ENCODE data around the gene CAST.

The CAST gene

DNA sequence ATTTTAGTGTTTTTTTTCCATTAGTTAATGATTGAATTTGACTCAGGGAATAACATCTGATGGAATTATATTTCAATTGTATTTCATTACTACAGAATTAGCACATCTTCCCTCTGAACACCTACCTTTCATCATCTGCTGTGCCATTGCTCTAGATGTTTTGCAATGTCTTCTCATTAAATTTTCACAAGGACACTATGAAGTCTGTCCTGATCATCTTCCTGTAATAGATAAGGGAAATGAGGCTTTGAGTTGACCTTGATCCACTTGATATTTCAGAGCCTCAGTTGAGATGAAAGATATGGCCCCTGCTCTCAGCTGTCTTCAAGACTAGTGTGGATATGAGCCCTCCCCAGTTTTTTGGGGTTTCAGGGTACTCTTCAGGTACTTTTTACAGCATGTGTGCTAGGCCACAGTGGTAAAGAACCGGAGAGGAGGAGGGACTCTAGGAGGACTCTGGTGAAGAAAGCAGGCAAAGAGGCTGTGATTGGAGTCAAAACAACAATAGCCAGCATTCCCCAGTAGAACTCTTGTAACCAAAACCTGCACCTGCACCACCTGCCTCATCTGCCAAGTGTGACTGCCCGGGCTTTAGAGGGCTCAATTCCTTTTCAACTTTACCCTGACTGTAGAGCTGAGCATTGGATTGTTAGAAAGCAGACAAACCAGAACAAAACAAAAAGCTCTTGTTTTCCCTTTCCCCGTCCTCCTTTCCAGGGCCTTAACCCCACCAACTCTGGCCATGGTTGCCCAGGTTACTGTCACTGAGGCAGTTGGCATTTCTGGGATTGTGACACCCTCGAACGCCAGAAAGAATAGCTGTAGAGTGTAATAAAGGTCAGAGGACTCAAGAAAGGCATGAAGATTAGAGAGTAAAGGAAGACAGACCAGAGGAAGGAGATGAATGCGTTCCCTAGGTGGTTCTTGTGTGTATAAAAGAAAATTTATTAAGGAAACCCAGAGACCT lies 89.3 kb downstream of the CAST start:
- no peak for DNase-seq

DNA sequence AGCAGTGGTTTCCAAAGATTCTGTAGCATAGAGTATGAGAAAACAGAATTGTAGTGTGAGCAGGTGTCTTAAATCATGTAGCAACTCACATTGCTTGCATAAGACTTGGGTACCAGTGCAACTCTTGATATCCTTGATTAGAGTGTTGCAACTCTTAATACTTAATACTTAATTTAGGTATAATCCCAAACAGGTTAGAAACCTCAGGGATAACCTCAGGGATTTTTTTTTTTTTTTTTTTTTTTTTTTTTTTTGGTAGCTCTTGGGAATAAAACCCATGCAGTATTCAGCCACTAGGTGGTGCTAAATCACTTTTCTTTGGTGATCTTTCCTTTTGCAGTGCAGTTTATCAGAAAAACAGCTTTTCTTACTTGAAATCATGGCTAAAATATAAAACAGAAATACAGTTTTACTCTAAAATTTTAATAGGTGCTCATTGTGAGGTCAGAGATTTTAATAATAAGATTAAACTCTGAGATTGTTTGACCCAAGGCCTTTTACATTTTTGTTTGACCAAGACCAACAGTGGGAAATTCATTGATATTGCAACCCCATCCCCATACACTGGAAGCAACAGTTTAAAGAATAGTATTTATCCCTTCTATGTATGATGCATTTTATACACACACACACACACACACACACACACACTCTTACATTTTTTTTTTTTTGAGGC lies 90.3 kb downstream of the CAST start:
- DNase-seq: peak; percentile 1

DNA sequence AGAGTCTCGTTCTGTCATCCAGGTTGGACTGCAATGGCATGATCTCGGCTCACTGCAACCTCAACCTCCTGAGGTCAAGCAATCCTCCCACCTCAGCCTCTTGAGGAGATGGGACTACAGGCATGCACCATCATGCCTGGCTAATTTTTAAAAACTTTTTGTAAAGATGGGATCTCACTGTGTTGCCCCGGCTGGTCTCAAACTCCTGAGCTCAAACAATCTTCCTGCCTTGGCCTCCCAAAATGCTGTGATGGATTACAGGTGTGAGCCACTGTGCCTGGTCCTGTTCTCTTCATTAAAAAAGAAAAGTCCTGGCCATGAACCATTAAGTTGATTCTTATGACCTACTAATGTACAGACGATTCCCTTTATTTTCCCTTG lies 90.8 kb downstream of the CAST start:
- no peak for DNase-seq

DNA sequence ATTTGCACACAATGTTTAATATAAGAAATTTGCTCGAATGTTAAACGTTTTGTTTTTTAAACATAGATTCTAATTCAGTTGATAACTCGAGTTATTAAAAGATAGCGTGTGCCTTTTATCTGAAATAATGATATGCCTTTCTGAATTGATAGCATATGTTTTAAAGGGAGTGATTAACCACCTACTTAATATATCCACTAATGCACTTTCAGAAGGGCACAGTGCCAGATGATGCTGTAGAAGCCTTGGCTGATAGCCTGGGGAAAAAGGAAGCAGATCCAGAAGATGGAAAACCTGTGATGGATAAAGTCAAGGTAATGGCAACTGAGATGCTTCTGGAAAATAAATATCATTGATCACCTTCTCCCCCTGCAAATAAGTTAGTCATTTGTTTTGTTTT lies 91.7 kb downstream of the CAST start:
- no peak for DNase-seq

DNA sequence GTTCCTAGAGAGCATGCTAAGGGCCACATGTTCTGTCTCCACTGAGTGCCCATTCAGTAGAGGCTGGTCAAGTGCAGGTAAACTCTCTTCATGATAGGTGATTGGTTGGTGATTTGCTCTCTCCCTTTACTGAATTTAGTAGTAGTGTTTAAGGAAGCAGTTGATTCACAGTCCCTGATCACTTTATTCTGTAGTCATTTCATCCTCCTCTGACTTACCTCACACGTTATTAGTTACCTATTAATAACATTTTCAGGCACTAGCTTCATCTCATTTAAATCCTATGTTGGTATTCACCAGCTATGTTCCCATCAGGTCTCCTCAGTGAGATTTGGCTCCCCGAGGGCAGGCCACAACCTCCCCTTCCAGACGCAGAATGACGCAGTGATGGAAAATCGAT lies 93.7 kb downstream of the CAST start:
- no peak for DNase-seq

DNA sequence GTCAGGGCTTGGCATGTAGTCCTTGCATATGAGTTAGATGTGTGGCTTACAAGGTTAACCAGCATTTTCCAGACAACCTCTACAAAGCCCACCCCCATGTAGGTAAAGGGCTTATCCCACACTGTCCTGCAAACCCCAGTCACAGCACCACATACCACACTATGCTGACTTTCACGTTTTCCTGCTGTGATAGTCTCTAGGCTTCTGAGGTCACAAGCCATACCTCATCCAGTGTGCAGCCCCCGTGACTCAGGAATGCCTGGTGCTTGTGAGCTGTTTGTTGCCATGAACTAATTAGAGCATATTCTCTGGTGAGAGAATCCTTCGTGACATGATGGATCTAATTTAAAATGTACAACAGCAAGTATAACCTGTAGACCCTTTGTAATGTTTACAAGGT lies 94.8 kb downstream of the CAST start:
- DNase-seq: no peak

DNA sequence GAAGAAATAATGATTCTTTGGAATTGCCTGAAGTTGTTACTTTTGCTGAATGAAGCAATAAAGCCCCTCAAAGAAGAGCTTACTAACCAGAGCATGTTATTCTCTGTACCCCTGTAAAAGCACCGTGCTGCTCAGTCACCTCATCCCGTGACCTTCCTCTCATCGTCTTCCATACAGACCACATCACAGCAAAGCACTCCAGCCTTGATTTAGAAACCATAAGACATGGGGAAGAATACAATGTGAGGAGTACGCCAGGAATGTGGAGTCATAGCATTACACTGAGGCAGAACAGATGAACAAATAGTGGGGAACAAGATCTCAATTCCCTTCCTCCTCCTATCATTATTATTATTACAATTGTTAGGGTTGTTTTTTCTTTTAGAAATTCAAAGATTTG lies 96.4 kb downstream of the CAST start:
- no peak for DNase-seq

DNA sequence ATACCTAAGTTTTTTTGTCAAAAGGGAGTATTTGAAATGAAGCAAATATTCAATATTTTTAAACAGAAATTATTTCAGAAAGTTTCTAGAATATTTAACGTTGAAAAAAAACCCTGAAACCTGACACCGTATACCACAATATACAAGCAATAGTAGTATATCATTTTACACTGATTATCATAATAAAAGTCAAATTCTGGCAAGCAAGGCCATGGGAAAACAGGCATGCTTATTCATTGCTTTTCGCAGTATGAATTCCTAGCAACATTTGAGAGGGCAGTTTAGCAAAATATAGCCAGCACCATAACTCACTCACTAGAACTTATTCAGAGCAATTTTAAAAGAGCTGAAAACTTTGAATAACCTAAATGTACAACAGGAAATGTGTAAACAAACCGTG lies 99.4 kb downstream of the CAST start:
- no peak for DNase-seq

DNA sequence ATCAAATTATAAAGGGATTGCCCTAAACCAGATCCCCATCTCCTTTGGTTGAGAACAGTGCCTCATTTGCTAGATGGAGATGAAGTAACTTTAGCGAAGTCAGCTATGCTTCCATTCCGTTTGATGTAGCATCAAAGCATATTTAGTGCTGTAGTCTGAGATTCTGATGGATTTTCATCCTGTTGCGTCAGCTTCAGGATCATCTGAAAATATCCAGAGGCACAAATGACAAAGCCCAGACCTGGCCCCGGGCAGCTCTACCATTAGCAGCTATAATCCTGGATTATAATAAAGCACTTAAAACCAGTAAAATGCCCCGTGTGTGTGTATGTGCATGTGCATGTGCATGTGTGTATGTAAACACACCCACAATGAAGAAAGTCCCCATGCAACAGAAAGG lies 100.8 kb downstream of the CAST start:
- no peak for DNase-seq

DNA sequence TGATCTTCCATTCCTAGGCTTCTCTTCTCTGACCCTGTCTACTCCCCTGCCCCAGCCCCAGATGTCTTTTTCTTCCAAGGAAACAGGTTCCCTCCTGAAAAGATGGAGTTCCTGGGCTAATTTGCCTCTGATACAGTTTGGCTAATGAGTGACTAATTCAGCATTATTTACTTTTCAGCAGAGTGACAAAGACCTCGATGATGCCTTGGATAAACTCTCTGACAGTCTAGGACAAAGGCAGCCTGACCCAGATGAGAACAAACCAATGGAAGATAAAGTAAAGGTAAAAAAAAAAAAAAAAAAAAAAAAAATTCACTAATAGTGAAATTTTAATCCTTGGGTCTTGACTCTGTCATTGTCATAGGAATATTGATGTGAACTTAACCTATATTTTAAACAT lies 102.9 kb downstream of the CAST start:
- no peak for DNase-seq

DNA sequence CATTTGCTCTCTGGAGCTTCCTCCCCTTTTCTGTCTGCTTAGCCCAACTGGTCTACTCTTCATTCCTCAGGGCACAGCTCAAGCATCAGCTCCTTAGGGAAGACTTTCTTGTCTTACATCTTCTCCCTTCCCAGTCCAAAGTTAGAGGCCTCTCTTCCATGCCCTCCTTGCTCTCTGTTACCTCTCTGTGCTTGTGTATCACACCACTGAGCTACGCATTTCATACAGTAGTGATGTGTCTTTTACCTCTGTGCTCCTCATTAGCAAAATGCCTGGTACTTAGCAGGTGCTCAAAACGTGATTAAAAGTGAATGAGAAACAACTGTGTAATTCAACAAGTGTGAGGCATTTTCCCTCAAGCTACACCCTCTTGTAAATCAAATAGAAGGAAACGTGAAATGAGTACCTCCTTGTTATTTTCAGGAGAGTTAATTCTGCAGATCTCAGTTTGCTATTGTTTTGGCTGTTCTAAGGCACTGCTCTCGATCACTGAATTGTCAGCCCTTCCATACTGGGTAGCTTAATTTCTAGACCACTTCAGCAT lies 106.6 kb downstream of the CAST start:
- DNase-seq: no peak

DNA sequence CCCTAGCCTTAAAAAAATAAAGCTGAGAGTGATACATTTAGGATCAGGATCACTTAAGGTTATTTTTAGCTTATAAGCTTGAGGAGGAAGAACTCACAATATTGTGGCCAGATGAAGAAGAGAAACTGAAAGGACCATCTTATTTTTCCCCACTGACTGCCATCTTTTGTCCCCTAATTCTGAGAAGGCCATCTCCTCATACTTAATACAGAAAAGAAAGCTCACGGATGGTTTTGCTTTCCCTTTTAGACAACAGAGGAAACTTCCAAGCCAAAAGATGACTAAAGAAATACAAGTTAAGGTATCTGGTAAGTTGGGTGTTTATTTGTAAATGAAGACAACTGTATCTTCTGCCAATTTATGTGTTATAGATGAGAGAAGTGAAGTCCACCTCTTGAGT lies 109.2 kb downstream of the CAST start:
- DNase-seq: no peak

DNA sequence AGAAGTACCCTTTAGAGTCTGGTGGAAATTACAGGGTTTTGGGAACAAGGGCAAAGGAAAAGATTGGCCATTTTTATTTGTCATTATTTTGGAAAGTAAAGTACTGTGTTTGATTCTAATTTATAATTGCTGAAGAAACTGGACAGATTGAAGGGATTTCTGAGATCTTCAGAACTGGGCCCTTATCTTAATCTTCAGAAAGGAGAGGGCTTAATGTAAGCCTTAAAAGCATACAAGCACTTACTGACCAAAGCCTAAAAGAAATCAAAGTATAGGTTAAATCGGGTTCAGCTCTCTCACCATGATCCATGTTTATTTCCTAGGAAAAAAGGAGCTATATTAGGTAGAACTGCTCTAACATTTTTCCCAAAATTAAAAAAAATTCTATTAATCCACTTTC lies 109.9 kb downstream of the CAST start:
- no peak for DNase-seq

DNA sequence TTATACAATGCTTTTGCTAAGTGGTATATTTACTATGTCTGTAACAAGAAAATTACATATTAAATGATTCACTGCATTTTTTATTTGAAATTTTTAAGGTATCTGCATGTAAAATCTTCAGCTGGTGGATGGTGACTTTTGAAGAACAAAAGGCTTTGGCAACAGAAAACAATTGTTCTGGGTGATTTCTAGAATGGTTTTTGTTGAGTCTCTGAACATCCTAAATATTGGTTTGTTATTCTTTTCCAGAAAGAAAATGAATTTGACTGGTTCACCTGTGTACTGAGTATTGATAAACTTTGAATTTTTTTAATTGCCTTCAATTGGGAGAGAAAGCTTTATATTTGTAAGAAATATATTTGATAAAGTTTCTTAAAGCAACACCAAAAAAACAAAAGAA lies 110.4 kb downstream of the CAST start:
- DNase-seq: no peak

DNA sequence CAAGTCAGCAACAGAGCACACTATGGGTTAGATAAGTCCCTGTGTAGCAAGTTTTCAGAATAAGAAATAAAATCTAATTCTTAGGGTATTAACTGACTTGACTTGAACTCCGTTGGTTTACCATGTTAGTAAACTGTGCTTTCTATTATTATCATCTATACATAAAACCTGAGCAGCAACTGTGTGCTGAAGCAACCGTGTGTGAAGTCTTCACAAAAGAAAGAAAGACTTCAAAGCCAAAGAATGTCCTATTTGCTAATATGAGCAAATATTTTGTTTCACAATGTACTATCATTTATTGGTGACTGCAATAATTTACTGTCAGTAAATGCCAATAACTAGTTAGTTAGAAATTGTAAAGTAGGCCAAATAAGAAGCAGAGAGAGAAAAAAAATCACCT lies 112.9 kb downstream of the CAST start:
- DNase-seq: no peak

DNA sequence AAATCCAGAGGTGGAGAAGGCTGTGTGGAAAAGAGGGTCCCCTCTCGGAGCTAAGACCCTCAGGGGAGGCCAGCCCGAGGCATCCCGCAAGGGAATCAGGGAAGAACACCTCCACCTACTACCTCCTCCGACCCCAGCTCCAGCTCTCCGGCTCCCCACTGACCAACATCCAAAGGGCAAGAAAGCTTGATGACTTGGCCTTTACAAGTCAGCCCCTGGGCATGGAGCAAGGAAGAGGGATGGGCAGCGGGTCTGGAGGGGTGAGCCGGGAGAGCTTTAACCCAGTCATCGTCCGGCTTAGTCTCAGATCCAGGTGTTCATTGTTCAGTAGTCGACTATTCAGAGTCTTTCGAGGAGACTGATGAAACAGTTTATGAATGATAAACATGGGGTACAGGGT lies 113.5 kb downstream of the CAST start:
- no peak for DNase-seq

DNA sequence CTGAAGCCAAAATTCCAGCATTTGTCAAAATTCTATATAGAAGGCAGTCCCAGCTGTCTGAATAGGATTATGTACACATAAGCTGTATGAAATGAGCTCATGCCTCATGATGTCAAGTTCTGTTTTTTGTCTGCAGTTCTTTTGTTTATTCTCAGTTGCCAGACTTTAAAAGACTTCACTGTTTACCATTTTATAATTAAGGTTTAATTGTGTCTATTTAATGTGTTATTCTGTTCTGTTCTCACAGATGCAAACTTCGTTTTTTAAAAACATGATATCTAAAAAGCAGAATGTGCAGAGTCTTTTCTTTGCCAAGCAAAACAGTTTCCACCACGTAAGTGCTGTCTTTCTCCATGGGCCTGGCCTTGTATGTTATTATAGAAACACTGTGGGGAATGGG lies 114.4 kb downstream of the CAST start:
- DNase-seq: no peak

DNA sequence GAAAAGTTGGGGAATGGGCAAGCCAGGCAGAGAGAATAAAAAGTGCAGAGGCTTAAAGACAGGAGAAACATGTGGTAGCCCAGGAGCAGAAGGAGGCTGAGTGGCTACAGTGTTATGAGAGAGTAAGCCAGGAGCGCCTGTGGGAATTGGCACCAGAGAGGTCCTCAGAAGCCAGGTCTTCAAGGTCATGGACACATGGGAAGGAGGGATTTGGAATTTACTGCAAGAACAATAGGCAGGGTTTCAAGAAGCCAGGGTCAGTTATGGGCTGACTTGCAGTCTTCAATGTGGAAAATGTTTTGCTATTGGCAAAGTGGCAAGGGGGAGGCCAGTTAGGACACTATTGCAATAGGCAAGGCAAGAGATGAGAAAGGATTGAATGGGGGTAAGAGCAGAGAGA lies 116.2 kb downstream of the CAST start:
- DNase-seq: no peak

DNA sequence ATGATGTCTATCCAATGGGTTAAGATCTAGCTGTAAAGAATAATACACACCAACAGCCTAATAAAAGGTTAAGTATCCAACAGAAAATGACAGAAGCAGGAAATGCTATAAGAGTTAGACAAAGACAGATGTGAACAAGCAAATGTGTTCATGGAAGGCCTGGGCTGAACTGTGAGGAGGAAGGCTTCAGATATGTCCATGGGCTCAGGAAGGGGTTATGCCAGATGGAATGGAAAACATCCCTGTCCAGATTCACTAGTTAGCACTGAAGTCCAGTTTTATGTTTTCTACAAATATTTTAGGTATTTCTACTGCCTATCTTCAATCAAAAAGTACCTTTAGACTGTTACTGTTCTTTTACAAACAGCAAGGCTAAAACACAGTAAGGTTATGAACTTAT lies 118.5 kb downstream of the CAST start:
- DNase-seq: no peak

DNA sequence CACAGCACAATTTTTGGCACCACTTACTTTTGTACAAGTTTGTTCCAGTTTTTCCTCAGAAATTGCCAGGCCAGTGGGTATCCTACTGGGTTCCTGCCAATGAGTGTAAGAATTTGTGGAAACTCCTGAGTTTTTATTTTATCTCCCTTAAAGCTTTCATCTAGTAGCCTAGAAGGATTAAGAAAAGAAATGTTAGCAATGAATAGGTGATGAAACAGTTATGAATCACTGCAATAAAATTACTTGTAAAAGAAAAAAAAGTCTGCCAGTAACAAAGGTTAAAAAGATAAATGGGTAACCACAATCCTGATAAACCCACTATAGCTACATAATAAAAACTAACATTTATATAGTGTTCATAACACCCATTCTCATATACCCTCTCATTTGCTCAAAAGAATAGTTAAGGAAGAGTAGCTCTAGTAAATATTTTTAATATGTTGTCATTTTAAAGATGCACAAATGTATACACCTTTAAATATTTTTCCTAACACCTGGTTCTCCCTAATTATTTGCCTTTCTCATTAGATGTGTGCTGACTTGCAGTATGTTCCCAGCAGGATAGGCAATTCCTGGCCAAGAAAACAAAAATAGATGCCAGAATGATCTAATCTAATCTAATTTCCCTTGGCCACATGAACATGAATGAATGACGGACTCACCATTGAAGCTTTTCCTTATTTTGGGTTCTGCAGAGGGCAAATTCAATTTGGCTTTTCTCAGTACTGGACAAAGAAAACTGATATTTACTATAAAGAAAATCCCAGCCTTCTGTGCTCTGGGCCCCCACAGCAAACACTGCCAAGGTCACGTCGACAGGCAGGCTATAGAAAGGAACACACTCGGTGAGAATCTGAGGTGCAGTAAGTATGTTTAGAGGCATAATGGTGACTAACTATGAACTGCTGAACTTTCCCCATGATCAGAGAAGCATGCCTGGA lies 119.1 kb downstream of the CAST start:
- no peak for DNase-seq

DNA sequence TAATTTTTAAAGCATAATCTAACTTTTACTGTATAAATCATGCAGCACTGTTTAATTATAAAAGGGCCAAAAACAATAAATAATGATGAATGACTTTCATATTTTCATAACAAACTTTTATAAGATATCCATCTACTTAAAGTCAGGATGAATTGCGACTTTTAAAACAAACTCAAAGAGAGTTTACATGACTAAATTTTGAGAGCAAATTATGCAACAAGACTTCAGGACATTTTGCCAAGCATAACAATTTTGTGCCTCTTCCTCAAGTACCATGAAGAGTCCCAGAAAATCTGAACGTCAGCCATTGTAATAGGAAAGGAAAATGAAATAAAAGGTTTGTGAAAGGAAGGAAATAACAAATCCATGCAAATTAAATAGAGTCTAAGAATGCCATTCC lies 121.2 kb downstream of the CAST start:
- no peak for DNase-seq

DNA sequence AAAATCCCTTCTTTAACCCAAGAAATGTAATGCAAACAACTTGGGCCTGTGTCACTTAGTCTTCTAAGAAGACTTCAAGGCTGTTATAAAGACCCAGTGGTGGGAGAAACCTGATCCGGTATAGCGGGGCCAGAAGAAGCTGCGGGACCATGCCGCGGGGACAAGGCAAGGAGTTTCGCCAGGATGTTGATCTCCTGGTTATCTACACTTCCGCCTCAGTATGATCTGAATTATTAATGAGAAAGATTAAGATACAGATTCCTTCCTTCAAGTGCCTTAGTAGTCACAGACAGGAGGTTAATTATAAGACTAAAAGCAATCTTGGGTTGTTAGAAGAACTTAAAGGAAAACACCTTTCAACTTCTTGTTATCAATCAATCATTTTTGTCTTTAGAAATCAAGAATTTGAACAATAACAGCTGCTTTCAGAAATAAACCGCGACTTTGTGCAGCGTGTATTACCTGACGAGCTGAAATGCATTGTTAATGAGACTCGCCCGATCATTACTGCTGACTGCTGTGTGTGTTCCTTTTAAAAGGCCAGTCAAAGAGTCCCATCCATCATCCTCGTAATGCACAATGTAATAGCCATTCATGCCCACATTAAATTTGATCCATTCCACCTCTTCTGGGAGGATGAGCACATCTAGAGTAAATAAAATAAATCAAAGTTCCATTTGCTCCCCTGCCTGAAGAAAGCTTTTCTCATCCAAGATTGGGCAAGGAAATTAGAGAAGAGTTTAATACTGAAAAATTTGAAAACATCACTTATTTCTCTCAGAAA lies 123.3 kb downstream of the CAST start:
- DNase-seq: no peak
